SK-N-SH (cell line): ENCODE results near the gene SMCHD1. TPM values are rescaled to one million over a fixed set of nuclear protein-coding genes. Genes with fewer than 3 reads are reported as not detected.

ENCODE experiments used
- CTCF ChIA-PET: fragments of 300-600, 350-600 bp; formaldehyde crosslinking; extraction: SDS; loops from one replicate; lab custom pipeline; 2021; lab: Yijun Ruan, JAX
- POLR2A ChIA-PET: fragments of 350-600 bp; sonication (Branson Sonifier 250); formaldehyde crosslinking; extraction: SDS; loops from one replicate; lab custom pipeline; 2020; ENCODE audit warnings: antibody characterized with exemption, inconsistent platforms; lab: Yijun Ruan, JAX
- DNase-seq: peaks from one replicate; pipeline ENCODE4 v3.0.0; 2012
- H2AFZ ChIP-seq: fragments of 200-600 bp; sonication (generic); 2 replicates; pipeline ENCODE4 v1.8.1; 2016; ENCODE audit warnings: antibody characterized with exemption, mild to moderate bottlenecking, low read depth
- H3F3A ChIP-seq: fragments of 200-600 bp; sonication (generic); replicated peaks from 2 replicates; pipeline ENCODE3; 2016; ENCODE audit warnings: antibody characterized with exemption, mild to moderate bottlenecking; ENCODE audit not compliant: insufficient read depth
- H3K27ac ChIP-seq, 2 experiments: fragments of 200-500 bp in 1 of 2; fragments of 200-600 bp in 1 of 2; sonication (Bioruptor generic) in 1 of 2; sonication (generic), shearing (Covaris generic) in 1 of 2; 2 replicates each; pipeline versions ENCODE4 v1.5.1 to v1.6.1; 2014 to 2016; ENCODE audit warnings: low read depth in 2 of 2, inconsistent platforms in 1 of 2, low read length in 1 of 2, mild to moderate bottlenecking in 1 of 2, mixed read lengths in 1 of 2
- H3K27me3 ChIP-seq: fragments of 200-600 bp; sonication (generic), shearing (Covaris generic); 2 replicates; pipeline ENCODE4 v1.6.1; 2016; ENCODE audit warnings: mixed run types; ENCODE audit not compliant: insufficient read depth
- H3K36me3 ChIP-seq, 2 experiments: fragments of 200-500 bp in 1 of 2; fragments of 200-600 bp in 1 of 2; sonication (Bioruptor generic) in 1 of 2; sonication (generic) in 1 of 2; replicated peaks in 1 of 2; 2 replicates each; pipeline versions ENCODE3 to v1.5.1; 2014 to 2016; ENCODE audit warnings: low read length in 1 of 2, mild to moderate bottlenecking in 1 of 2; ENCODE audit not compliant: insufficient read depth in 2 of 2, control insufficient read depth in 1 of 2
- H3K4me1 ChIP-seq, 2 experiments: fragments of 200-500 bp in 1 of 2; fragments of 200-600 bp in 1 of 2; sonication (Bioruptor generic) in 1 of 2; sonication (generic), shearing (Covaris generic) in 1 of 2; 2 replicates each; pipeline versions ENCODE4 v1.5.1 to v1.6.1; 2014 to 2016; ENCODE audit warnings: low read depth in 1 of 2, low read length in 1 of 2, mixed run types in 1 of 2; ENCODE audit not compliant: insufficient read depth in 2 of 2, control insufficient read depth in 1 of 2
- H3K4me2 ChIP-seq: fragments of 200-600 bp; sonication (generic), shearing (Covaris generic); 2 replicates; pipeline ENCODE4 v1.6.1; 2017; ENCODE audit warnings: mixed run types
- H3K4me3 ChIP-seq, 2 experiments: fragments of 200-500 bp in 1 of 2; fragments of 200-600 bp in 1 of 2; sonication (Bioruptor generic) in 1 of 2; sonication (generic), shearing (Covaris generic) in 1 of 2; 2 replicates each; pipeline versions ENCODE4 v1.5.1 to v1.8.1; 2014 to 2016; ENCODE audit warnings: low read depth in 2 of 2, inconsistent platforms in 1 of 2, low read length in 1 of 2, mild to moderate bottlenecking in 1 of 2, mixed read lengths in 1 of 2, moderate library complexity in 1 of 2
- H3K79me2 ChIP-seq: fragments of 200-600 bp; sonication (generic); 2 replicates; pipeline ENCODE4 v1.8.1; 2017; ENCODE audit warnings: mild to moderate bottlenecking; ENCODE audit not compliant: insufficient read depth
- H3K9ac ChIP-seq: fragments of 200-600 bp; sonication (generic); 2 replicates; pipeline ENCODE4 v1.6.1; 2017; ENCODE audit warnings: mixed run types
- H3K9me2 ChIP-seq: fragments of 200-600 bp; sonication (generic); 2 replicates; pipeline ENCODE4 v1.6.1; 2017; ENCODE audit warnings: mixed run types
- H3K9me3 ChIP-seq: fragments of 200-600 bp; sonication (generic); 2 replicates; pipeline ENCODE4 v1.6.1; 2017; ENCODE audit warnings: mixed run types, mild to moderate bottlenecking, moderate library complexity
- H4K20me1 ChIP-seq: fragments of 200-600 bp; sonication (generic); 2 replicates; pipeline ENCODE4 v1.6.1; 2017; ENCODE audit warnings: mild to moderate bottlenecking, mixed run types; ENCODE audit not compliant: insufficient read depth
- CHD2 ChIP-seq: fragments of 150-350 bp; IDR thresholded peaks from 2 replicates; pipeline ENCODE4 v1.6.1; 2018; ENCODE audit warnings: low read length; ENCODE audit not compliant: partially characterized antibody
- CTCF ChIP-seq: fragments of 200-600 bp; sonication (generic); IDR thresholded peaks from 2 replicates; pipeline ENCODE4 v1.6.1; 2017; ENCODE audit warnings: antibody characterized with exemption, mild to moderate bottlenecking, moderate library complexity
- ELF1 ChIP-seq: IDR thresholded peaks from 2 replicates; pipeline ENCODE4 v1.4.0; 2012
- EZH2phosphoT487 ChIP-seq: fragments of 200-600 bp; sonication (generic); IDR thresholded peaks from 2 replicates; pipeline ENCODE4 v1.6.1; 2017; ENCODE audit warnings: low read depth, mixed run types, mild to moderate bottlenecking, antibody characterized with exemption, moderate library complexity, borderline replicate concordance
- FOXJ3 ChIP-seq: sonication (generic); formaldehyde crosslinking; IDR thresholded peaks from 2 replicates; pipeline ENCODE4 v1.5.1; 2020; ENCODE audit warnings: mild to moderate bottlenecking, missing genetic modification reagents
- GABPA ChIP-seq: IDR thresholded peaks from 2 replicates; pipeline ENCODE4 v1.4.0; 2012; ENCODE audit warnings: low read depth, mild to moderate bottlenecking
- GATA2 ChIP-seq: sonication (generic); formaldehyde crosslinking; IDR thresholded peaks from 2 replicates; pipeline ENCODE4 v1.5.0; 2020; ENCODE audit warnings: mild to moderate bottlenecking, missing genetic modification reagents
- IRF3 ChIP-seq: fragments of 150-350 bp; IDR thresholded peaks from 2 replicates; pipeline ENCODE4 v1.6.1; 2016; ENCODE audit warnings: mild to moderate bottlenecking, low read depth, low read length
- JUND ChIP-seq: IDR thresholded peaks from 2 replicates; pipeline ENCODE4 v1.4.0; 2012
- NRF1 ChIP-seq: IDR thresholded peaks from 2 replicates; pipeline ENCODE4 v1.6.1; 2012; ENCODE audit warnings: low read depth, mild to moderate bottlenecking, low read length
- PBX3 ChIP-seq: IDR thresholded peaks from 2 replicates; pipeline ENCODE4; 2012
- RAD21 ChIP-seq: IDR thresholded peaks from 2 replicates; pipeline ENCODE4 v1.6.1; 2012; ENCODE audit warnings: mild to moderate bottlenecking, low read length
- RCOR1 ChIP-seq: fragments of 150-350 bp; IDR thresholded peaks from 2 replicates; pipeline ENCODE4 v1.6.1; 2017; ENCODE audit warnings: antibody characterized with exemption, low read length
- REST ChIP-seq: IDR thresholded peaks from 2 replicates; pipeline ENCODE4 v1.6.1; 2012; ENCODE audit warnings: mild to moderate bottlenecking, low read depth, low read length, moderate library complexity
- RFX5 ChIP-seq: IDR thresholded peaks from 2 replicates; pipeline ENCODE4 v1.6.1; 2012; ENCODE audit warnings: mild to moderate bottlenecking, improper control_type of control experiment, low read length
- RXRA ChIP-seq: IDR thresholded peaks from 2 replicates; pipeline ENCODE4 v1.4.0; 2012; ENCODE audit warnings: low read depth, mild to moderate bottlenecking, borderline replicate concordance
- SIN3A ChIP-seq: IDR thresholded peaks from 2 replicates; pipeline ENCODE4 v1.6.1; 2012; ENCODE audit warnings: low read depth, mild to moderate bottlenecking, low read length, moderate library complexity, borderline replicate concordance
- TAF1 ChIP-seq: IDR thresholded peaks from 2 replicates; pipeline ENCODE4 v1.6.1; 2012; ENCODE audit warnings: low read depth, mild to moderate bottlenecking, low read length, moderate library complexity, borderline replicate concordance
- TCF12 ChIP-seq: IDR thresholded peaks from 2 replicates; pipeline ENCODE4 v1.4.0; 2012
- USF1 ChIP-seq: IDR thresholded peaks from 2 replicates; pipeline ENCODE4 v1.4.0; 2012; ENCODE audit warnings: low read depth, borderline replicate concordance
- YY1 ChIP-seq: IDR thresholded peaks from 2 replicates; pipeline ENCODE4 v1.4.0; 2012; ENCODE audit warnings: low read depth, mild to moderate bottlenecking
- ZBTB33 ChIP-seq: IDR thresholded peaks from 2 replicates; pipeline ENCODE4 v1.4.0; 2012; ENCODE audit warnings: low read depth, borderline replicate concordance
- WGBS: methylation state at CpG from one replicate; pipeline ENCODE4 v1.1.6; 2017; ENCODE audit warnings: low lambda C conversion rate; 5-methylcytosine and 5-hydroxymethylcytosine counted together
- polyA plus RNA-seq, 3 experiments: library from polyadenylated mRNA; depleted of rRNA; stranded (reverse); fragments of >200 nt; gene quantifications; 2 replicates each; pipeline ENCODE4 v1.2.3, GENCODE V29; 2012

The SMCHD1 gene
- 8.9 and 10.9 TPM in 2 replicates for polyA plus RNA-seq (2012; rRNA removed)
- 10.8 and 12.3 TPM in 2 replicates for polyA plus RNA-seq (2012; cell fraction: cytosol; rRNA removed)
- 9.8 and 22.0 TPM in 2 replicates for polyA plus RNA-seq (2012; cell fraction: nucleus; rRNA removed)

- H3K4me3 ChIP-seq = peak within 1 kb of the TSS; percentile 79 to 95
- H4K20me1 ChIP-seq = peaks cover 35% of the 10 kb centered on the region
- H3K4me2 ChIP-seq = peak within 1 kb of the TSS; percentile 82
- H3K27me3 ChIP-seq = no peaks in the 10 kb centered on the region
- peaks cover 47% of the 10 kb centered on the region for H3K79me2 ChIP-seq
- H3K4me1 ChIP-seq = peaks cover 0 to 6% of the 10 kb centered on the region in 2 experiments; a peak in 3 of 4 replicates
- no peaks in the 10 kb centered on the region for H3K9me2 ChIP-seq
- ChIA-PET CTCF (interaction anchor here (0.9 to 2.2 kb wide), 4 partner anchors 19 to 590 kb away, joined by 3 to 9 read pairs (median 5); no protein-coding TSS in a partner anchor), POLR2A (interaction anchor here (0.6 to 0.8 kb wide), 3 partner anchors 19 to 108 kb away, joined by 3 read pairs; no protein-coding TSS in a partner anchor)
- peak; percentile 93 for DNase-seq
- H3K27ac ChIP-seq = peak within 1 kb of the TSS; percentile 91 to 93
- no peaks in the 10 kb centered on the region for H3F3A ChIP-seq
- peak within 1 kb of the TSS; percentile 92 for H3K9ac ChIP-seq
- 1% methylated on average over 31 of the region's 100 CpGs for WGBS
- peaks cover 0 to 4% of the 10 kb centered on the region in 2 experiments for H3K36me3 ChIP-seq
- no peaks in the 10 kb centered on the region for H3K9me3 ChIP-seq
- peak within 1 kb of the TSS; percentile 93 for H2AFZ ChIP-seq
- TF ChIP-seq RFX5 (no peak), TCF12 (no peak), PBX3 (no peak), RCOR1 (no peak), GABPA (peak; percentile 72), RAD21 (no peak), ZBTB33 (no peak), JUND (no peak), YY1 (no peak), NRF1 (peak; percentile 34), CTCF (no peak), USF1 (no peak), GATA2 (CRISPR knock-in tag) (no peak), CHD2 (no peak), SIN3A (0 out of 2 replicates have a peak, but pooled peaks have one; percentile 27), REST (no peak), IRF3 (no peak), TAF1 (peak; percentile 37; the same call in 1 of the 2 replicates), RXRA (no peak), FOXJ3 (no peak), EZH2phosphoT487 (no peak), ELF1 (no peak)
These were observed at the start of gene SMCHD1 for GRCh38 chr18:2655178-2655953. Gene SMCHD1 (plus strand): TSS chr18:2655726. CDS start chr18:2656076, 350 bp downstream.
